ENCODE data around the gene DUSP22.
A peak's percentile ranks its signal among the peaks of the same experiment; 100 is the strongest.

The DUSP22 gene

DNA sequence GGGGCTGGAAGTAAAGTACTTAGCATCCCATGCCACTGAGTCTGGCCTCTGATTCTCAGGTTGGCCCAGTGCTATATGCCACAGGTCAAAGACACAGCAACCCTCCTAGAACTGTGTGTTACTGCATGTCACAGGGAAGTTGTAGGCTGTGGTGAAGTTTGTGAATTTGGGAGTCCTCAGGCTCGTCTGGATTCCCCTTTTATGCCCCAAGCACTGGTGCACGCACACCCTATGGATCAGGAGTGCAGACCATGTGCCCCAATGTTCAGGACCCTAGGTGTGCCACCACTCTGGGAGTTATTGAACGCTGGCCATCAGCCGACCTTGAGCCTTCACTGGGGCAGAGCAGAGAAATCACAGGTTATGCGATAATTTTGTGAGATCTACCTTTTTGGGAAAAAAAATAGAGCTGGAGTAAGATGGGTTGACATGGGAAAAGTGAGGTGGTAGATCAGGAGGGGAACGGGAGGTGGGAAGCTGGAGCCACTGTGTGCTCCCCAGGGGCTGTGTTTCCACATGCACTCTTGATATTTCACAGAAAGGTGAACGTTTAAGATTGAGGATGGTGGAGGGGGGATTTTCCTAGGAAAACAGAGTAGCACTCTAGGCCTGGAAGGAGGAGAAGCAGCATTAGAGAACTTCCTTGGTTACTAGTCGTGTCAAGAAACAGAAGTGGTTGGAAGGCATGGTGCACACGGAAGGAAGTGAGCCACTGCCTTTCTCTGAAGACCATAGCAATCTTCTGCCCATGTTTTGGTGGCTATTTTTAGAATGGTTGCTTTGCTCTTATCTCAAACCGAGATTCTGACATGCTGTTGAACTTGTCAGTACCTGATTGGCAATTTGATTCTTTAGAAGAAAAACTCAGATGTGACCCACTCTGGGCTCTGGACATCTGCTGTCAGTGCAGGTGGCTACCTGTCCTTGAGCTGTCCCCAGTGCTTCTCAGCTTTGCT, 44.1 kb downstream of the DUSP22 start:
- TF ChIP-seq, protein P1, sequence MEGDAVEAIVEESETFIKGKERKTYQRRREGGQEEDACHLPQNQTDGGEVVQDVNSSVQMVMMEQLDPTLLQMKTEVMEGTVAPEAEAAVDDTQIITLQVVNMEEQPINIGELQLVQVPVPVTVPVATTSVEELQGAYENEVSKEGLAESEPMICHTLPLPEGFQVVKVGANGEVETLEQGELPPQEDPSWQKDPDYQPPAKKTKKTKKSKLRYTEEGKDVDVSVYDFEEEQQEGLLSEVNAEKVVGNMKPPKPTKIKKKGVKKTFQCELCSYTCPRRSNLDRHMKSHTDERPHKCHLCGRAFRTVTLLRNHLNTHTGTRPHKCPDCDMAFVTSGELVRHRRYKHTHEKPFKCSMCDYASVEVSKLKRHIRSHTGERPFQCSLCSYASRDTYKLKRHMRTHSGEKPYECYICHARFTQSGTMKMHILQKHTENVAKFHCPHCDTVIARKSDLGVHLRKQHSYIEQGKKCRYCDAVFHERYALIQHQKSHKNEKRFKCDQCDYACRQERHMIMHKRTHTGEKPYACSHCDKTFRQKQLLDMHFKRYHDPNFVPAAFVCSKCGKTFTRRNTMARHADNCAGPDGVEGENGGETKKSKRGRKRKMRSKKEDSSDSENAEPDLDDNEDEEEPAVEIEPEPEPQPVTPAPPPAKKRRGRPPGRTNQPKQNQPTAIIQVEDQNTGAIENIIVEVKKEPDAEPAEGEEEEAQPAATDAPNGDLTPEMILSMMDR (IDR thresholded peaks at IDR 0.05; ENCODE audit: insufficient read depth, low read depth, low read length, missing control alignments) = no peak
- peak; percentile 88 for DNase-seq (ENCODE audit: low read depth)
- no peak overlapping the region for H3K4me3 ChIP-seq (ENCODE audit: low read depth, low read length)

- TF ChIP-seq, protein P1 (IDR thresholded peaks at IDR 0.05; ENCODE audit: insufficient read depth, low read depth, low read length, missing control alignments) = no peak
- no peak for DNase-seq (ENCODE audit: low read depth)
- H3K4me3 ChIP-seq (ENCODE audit: low read depth, low read length) = no peak overlapping the region
Measured at GRCh38 chr6:337805-338368, 45.6 kb downstream of the DUSP22 start.

- peak; percentile 63 for DNase-seq (ENCODE audit: low read depth)
- peak overlapping the region; percentile 9; the same call in 1 of the 2 replicates for H3K4me3 ChIP-seq (ENCODE audit: low read depth, low read length)
- TF ChIP-seq, protein P1 (IDR thresholded peaks at IDR 0.05; ENCODE audit: insufficient read depth, low read depth, low read length, missing control alignments) = no peak
Measured at GRCh38 chr6:338815-339262, 46.6 kb downstream of the DUSP22 start.

GRCh38 chr6:339480-339879, 47.2 kb downstream of the DUSP22 start:
- TF ChIP-seq, protein P1 (IDR thresholded peaks at IDR 0.05; ENCODE audit: insufficient read depth, low read depth, low read length, missing control alignments) = no peak
- DNase-seq (ENCODE audit: low read depth) = peak; percentile 50
- H3K4me3 ChIP-seq (ENCODE audit: low read depth, low read length) = no peak overlapping the region

- TF ChIP-seq, protein P1 (IDR thresholded peaks at IDR 0.05; ENCODE audit: insufficient read depth, low read depth, low read length, missing control alignments) = no peak
- no peak overlapping the region for H3K4me3 ChIP-seq (ENCODE audit: low read depth, low read length)
- DNase-seq (ENCODE audit: low read depth) = no peak
Measured at GRCh38 chr6:340186-340955, 48.1 kb downstream of the DUSP22 start.

DNA sequence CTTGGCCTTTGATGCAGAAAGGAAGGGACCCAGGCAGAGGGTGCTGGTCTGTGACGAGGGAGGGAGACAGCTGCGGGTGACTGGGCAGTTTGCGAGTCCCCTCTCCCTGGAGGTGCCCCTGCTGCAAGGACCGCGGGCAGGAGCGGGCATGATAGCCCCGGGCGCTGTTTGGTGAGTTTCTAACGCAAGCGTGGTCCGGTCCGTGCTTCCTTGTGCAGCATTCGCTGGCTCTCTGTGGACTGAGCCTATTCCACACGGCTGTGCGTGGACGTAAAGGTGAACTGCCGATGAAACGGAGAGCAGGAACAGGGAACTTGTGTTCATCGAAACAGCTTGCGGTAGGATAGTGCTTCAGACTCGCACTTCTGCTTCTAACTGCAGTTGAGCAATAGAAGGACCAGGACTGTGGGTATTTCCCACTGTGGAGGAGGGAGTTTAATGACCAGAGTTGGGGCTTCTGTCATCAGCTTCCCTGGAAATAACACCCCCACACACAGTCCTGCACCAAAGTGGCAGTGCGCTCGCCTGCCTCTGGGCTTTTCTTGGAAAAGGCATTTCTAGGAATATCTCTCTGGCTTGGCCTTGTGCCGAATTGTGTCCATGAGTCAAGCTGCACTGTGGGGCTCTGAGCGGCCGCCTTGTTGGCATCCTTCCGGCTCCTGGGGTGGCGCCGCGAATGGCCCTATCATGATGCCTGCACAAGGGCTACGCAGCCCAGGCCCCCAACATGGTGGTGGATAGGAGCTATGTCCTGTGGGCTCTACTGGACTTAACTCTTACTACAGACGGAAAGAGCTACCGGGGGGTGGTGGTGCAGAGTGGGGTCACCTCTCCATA, 48.9 kb downstream of the DUSP22 start:
- peak; percentile 63 for DNase-seq (ENCODE audit: low read depth)
- TF ChIP-seq, protein P1 (IDR thresholded peaks at IDR 0.05; ENCODE audit: insufficient read depth, low read depth, low read length, missing control alignments) = no peak
- no peak overlapping the region for H3K4me3 ChIP-seq (ENCODE audit: low read depth, low read length)
